EH (cell line): Measurements from ENCODE around the gene MPHOSPH8.
"Not testable (repeated sequence)": the region's sequence is repeated elsewhere in the genome, so short reads cannot be mapped to it uniquely, and the experiment has no call there.

ENCODE experiments used
- DNase-seq: peaks from one replicate; pipeline ENCODE4 v3.0.0-alpha.2; 2015; ENCODE audit warnings: low read depth

The MPHOSPH8 gene

GRCh38 chr13:19681517-19681916 lies 48.1 kb downstream of the MPHOSPH8 start:
- no peak for DNase-seq

GRCh38 chr13:19685034-19685433 lies 51.6 kb downstream of the MPHOSPH8 start:
- DNase-seq: no peak

GRCh38 chr13:19685437-19685836 lies 52.0 kb downstream of the MPHOSPH8 start:
- no peak for DNase-seq

GRCh38 chr13:19691447-19691846 lies 58.0 kb downstream of the MPHOSPH8 start:
- DNase-seq: peak; percentile 15

GRCh38 chr13:19695428-19695827 lies 62.0 kb downstream of the MPHOSPH8 start:
- no peak for DNase-seq

GRCh38 chr13:19695829-19696228 lies 62.4 kb downstream of the MPHOSPH8 start:
- no peak for DNase-seq

GRCh38 chr13:19700963-19701362 lies 67.5 kb downstream of the MPHOSPH8 start:
- not testable (repeated sequence) for DNase-seq

GRCh38 chr13:19701619-19702018 lies 68.2 kb downstream of the MPHOSPH8 start:
- DNase-seq: peak; percentile 19

- not testable (repeated sequence) for DNase-seq
These were observed 70.8 kb downstream of the MPHOSPH8 start for GRCh38 chr13:19704256-19704655.

GRCh38 chr13:19709039-19709438 lies 75.6 kb downstream of the MPHOSPH8 start:
- not testable (repeated sequence) for DNase-seq

- DNase-seq: not testable (repeated sequence)
These were observed 76.3 kb downstream of the MPHOSPH8 start for GRCh38 chr13:19709782-19710181.

- DNase-seq: peak; percentile 82
These were observed 79.9 kb downstream of the MPHOSPH8 start for GRCh38 chr13:19713186-19713965.

GRCh38 chr13:19720039-19720438 lies 86.6 kb downstream of the MPHOSPH8 start:
- DNase-seq: no peak
